ENCODE results near the gene F10.

The F10 gene

GRCh38 chr13:113141601-113141970 lies 19.0 kb downstream of the F10 start:
- H3K4me3 ChIP-seq (IDR thresholded peaks at IDR 0.05; ENCODE audit: insufficient read depth, low read depth, low read length): no peak overlapping the region
- no peak overlapping the region for H3K27ac ChIP-seq
- H4K20me1 ChIP-seq (ENCODE audit: insufficient read depth): no peaks in the 10 kb centered on the region
- no peak overlapping the region for H2AFZ ChIP-seq (ENCODE audit: low read depth)
- TF ChIP-seq CTCF (conservative IDR thresholded peaks at IDR 0.05; ENCODE audit: low read depth, low read length): no peak
- no peaks in the 10 kb centered on the region for H3K4me1 ChIP-seq (ENCODE audit: low read depth, poor library complexity, severe bottlenecking)
- no peaks in the 10 kb centered on the region for H3K27me3 ChIP-seq (ENCODE audit: insufficient read depth, low read depth)
- H3K4me2 ChIP-seq: no peak overlapping the region
- no peaks in the 10 kb centered on the region for H3K36me3 ChIP-seq (ENCODE audit: insufficient read depth)
- no peak overlapping the region for H3K9ac ChIP-seq
- no peaks in the 10 kb centered on the region for H3K79me2 ChIP-seq (ENCODE audit: insufficient read depth, low read depth)

DNA sequence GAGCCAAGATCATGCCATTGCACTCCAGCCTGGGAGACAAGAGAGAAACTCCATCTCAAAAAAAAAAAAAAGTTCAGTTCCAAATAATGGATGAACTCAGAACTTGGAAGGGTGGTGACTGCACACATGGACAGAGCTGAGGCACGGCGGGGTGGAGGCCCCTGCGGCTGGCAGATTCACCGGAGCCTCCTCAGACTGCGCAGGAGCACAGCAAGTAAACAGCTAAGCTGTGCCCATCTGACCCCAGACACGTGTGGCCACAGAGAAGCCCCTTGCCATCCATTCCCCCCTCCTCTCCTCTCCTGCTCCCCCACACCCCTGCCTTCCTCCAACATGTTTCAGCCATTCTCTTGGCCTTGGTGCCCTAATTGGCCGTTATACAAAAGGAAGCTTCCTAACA lies 20.3 kb downstream of the F10 start:
- no peaks in the 10 kb centered on the region for H3K36me3 ChIP-seq (ENCODE audit: insufficient read depth)
- H3K9ac ChIP-seq: no peak overlapping the region
- no peak overlapping the region for H2AFZ ChIP-seq (ENCODE audit: low read depth)
- no peaks in the 10 kb centered on the region for H3K4me1 ChIP-seq (ENCODE audit: low read depth, poor library complexity, severe bottlenecking)
- no peak overlapping the region for H3K27ac ChIP-seq
- H3K27me3 ChIP-seq (ENCODE audit: insufficient read depth, low read depth): no peaks in the 10 kb centered on the region
- no peaks in the 10 kb centered on the region for H4K20me1 ChIP-seq (ENCODE audit: insufficient read depth)
- no peak overlapping the region for H3K4me2 ChIP-seq
- TF ChIP-seq CTCF (conservative IDR thresholded peaks at IDR 0.05; ENCODE audit: low read depth, low read length): no peak
- no peaks in the 10 kb centered on the region for H3K79me2 ChIP-seq (ENCODE audit: insufficient read depth, low read depth)
- H3K4me3 ChIP-seq (IDR thresholded peaks at IDR 0.05; ENCODE audit: insufficient read depth, low read depth, low read length): no peak overlapping the region

DNA sequence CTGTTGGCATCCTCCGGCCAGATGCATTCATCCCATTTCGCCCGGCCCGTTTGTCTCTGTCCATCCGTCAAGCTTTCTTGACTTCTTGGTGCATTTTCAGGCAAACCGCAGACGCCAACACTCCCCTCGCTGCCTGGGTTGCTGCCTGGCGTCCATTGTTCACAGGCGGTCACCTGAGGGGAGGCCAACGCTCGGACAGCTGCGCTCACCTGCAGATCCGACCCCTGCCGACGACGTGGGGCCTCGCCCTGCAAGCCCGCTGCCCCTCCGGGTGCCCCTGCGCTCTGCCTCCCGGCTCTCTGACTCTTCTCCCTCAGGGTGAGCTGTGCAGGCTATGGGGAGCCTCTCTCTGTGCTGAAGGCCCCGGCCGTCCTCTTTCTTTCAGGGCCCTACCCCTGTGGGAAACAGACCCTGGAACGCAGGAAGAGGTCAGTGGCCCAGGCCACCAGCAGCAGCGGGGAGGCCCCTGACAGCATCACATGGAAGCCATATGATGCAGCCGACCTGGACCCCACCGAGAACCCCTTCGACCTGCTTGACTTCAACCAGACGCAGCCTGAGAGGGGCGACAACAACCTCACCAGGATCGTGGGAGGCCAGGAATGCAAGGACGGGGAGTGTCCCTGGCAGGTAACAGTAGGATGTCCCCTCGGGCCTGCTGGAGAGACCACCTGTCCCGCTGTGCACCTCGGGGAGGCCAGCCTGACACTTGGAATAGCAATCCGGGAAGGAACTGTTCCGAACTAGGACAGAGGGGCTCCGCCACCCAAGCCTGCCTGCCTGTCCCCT lies 21.1 kb downstream of the F10 start:
- Histone ChIP-seq H3K27ac (no peak overlapping the region), H3K9ac (no peak overlapping the region), H3K4me1 (ENCODE audit: low read depth, poor library complexity, severe bottlenecking) (no peaks in the 10 kb centered on the region), H3K36me3 (ENCODE audit: insufficient read depth) (no peaks in the 10 kb centered on the region), H3K79me2 (ENCODE audit: insufficient read depth, low read depth) (no peaks in the 10 kb centered on the region), H3K4me2 (no peak overlapping the region), H3K4me3 (IDR thresholded peaks at IDR 0.05; ENCODE audit: insufficient read depth, low read depth, low read length) (no peak overlapping the region), H2AFZ (ENCODE audit: low read depth) (no peak overlapping the region), H4K20me1 (ENCODE audit: insufficient read depth) (no peaks in the 10 kb centered on the region), H3K27me3 (ENCODE audit: insufficient read depth, low read depth) (no peaks in the 10 kb centered on the region)
- TF ChIP-seq CTCF (conservative IDR thresholded peaks at IDR 0.05; ENCODE audit: low read depth, low read length): no peak

DNA sequence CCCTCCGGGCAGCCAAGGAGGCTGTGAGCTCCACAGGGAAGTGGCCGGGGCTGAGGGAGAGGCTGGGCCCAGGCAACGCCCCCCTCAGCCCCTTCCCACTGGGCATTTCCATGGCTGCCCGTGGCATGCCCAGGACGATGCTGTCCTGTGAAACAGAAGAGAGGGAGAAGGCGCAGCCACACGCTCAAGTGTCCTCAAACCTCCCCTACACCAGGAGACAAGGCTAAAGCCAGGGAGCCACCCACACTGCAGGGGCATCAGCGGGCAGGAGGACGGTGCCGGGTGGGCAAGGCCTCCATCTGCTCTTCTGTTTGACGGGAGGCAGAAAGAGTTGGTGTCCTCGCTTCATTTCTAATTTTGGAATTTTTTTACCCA lies 21.6 kb downstream of the F10 start:
- H3K27me3 ChIP-seq (ENCODE audit: insufficient read depth, low read depth): no peaks in the 10 kb centered on the region
- no peak overlapping the region for H3K9ac ChIP-seq
- H3K4me2 ChIP-seq: no peak overlapping the region
- no peaks in the 10 kb centered on the region for H3K4me1 ChIP-seq (ENCODE audit: low read depth, poor library complexity, severe bottlenecking)
- no peaks in the 10 kb centered on the region for H3K79me2 ChIP-seq (ENCODE audit: insufficient read depth, low read depth)
- H3K4me3 ChIP-seq (IDR thresholded peaks at IDR 0.05; ENCODE audit: insufficient read depth, low read depth, low read length): no peak overlapping the region
- H3K36me3 ChIP-seq (ENCODE audit: insufficient read depth): no peaks in the 10 kb centered on the region
- H2AFZ ChIP-seq (ENCODE audit: low read depth): no peak overlapping the region
- H4K20me1 ChIP-seq (ENCODE audit: insufficient read depth): no peaks in the 10 kb centered on the region
- H3K27ac ChIP-seq: no peak overlapping the region
- TF ChIP-seq CTCF (conservative IDR thresholded peaks at IDR 0.05; ENCODE audit: low read depth, low read length): no peak
